Retinal pigment epithelial cell (primary cell): ENCODE data around the gene ABCC2.

Experiments
- DNase-seq: peaks from one replicate; pipeline ENCODE4 v3.0.0-alpha.2; 2010; ENCODE audit warnings: low read depth
- H3K4me3 ChIP-seq: 2 replicates; pipeline ENCODE4 v1.5.1; 2011; ENCODE audit warnings: mild to moderate bottlenecking, low read length, control low read depth, moderate library complexity
- CTCF ChIP-seq: conservative IDR thresholded peaks from 2 replicates; pipeline ENCODE4 v1.5.1; 2011; ENCODE audit warnings: low read depth, low read length, control low read depth, inconsistent platforms

Gene ABCC2

DNA sequence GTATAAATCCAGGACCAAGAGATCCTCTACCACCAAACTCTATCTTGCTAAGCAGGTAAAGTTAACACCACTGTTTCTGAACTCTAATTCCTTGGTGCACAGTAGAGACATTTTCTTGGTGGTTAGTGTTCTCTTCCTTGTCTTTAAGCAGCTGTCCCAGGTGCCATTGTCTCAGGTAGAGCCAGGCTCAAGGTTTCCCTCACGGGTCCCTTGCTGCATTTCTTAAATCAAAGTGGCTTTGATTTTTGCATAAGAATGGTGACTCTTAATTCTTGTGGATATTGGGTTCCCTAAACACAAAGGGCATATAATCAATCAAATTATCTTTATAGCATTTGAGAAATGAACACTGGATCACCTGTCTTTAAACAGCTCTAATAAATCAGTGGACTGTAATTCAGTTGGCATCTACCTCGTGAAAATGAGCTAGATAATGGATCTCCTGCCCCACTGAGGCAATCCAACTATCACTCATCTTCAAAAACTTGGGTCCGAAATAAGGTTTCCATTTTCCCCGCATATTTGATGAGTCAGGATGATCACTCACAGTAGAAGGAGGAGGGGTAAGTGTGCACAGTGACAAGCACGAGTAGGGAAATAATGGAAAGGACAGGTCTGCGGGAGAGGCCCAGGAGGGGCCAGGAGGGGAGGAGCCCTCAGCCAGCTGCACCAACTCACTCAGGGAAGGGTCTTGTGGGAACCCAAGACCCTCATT is 2.4 kb downstream of the ABCC2 start:
- no peak for TF ChIP-seq CTCF
- no peak for DNase-seq
- no peak overlapping the region for H3K4me3 ChIP-seq

GRCh38 chr10:99785646-99786045 is 3.2 kb downstream of the ABCC2 start:
- TF ChIP-seq CTCF = no peak

GRCh38 chr10:99787311-99787710 is 4.9 kb downstream of the ABCC2 start:
- no peak for TF ChIP-seq CTCF
- no peak overlapping the region for H3K4me3 ChIP-seq
- DNase-seq = no peak

More at GRCh38 chr10:99785646-99786045, 3.2 kb downstream of the ABCC2 start:
- no peak overlapping the region for H3K4me3 ChIP-seq
- no peak for DNase-seq

- TF ChIP-seq CTCF = no peak
- no peak for DNase-seq
- no peak overlapping the region for H3K4me3 ChIP-seq
These were observed 5.5 kb downstream of the ABCC2 start for GRCh38 chr10:99787782-99788445.

GRCh38 chr10:99788598-99789256 is 6.3 kb downstream of the ABCC2 start:
- TF ChIP-seq CTCF = no peak
- DNase-seq = no peak
- no peak overlapping the region for H3K4me3 ChIP-seq

GRCh38 chr10:99791831-99792230 is 9.4 kb downstream of the ABCC2 start:
- no peak for DNase-seq
- no peak for TF ChIP-seq CTCF
- H3K4me3 ChIP-seq = no peak overlapping the region
